ENCODE results near the gene MEGF8.
A peak's percentile ranks its signal among the peaks of the same experiment; 100 is the strongest.
"Not testable (repeated sequence)": the region's sequence is repeated elsewhere in the genome, so short reads cannot be mapped to it uniquely, and the experiment has no call there.

The MEGF8 gene

GRCh38 chr19:42328854-42329253, 3.4 kb downstream of the MEGF8 start:
- DNase-seq: no peak

- DNase-seq: no peak
These were observed 4.8 kb downstream of the MEGF8 start for GRCh38 chr19:42330241-42330711.

GRCh38 chr19:42331333-42331732, 5.9 kb downstream of the MEGF8 start:
- not testable (repeated sequence) for DNase-seq

- DNase-seq: no peak
These were observed 6.6 kb downstream of the MEGF8 start for GRCh38 chr19:42332059-42332458.

- DNase-seq: no peak
These were observed 7.6 kb downstream of the MEGF8 start for GRCh38 chr19:42333018-42333417.

- no peak for DNase-seq
These were observed 8.7 kb downstream of the MEGF8 start for GRCh38 chr19:42333975-42334696.

- DNase-seq: no peak
These were observed 9.4 kb downstream of the MEGF8 start for GRCh38 chr19:42334697-42335373.

- no peak for DNase-seq
These were observed 10.0 kb downstream of the MEGF8 start for GRCh38 chr19:42335374-42335936.

- DNase-seq: no peak
These were observed 10.5 kb downstream of the MEGF8 start for GRCh38 chr19:42335971-42336370.

- DNase-seq: not testable (repeated sequence)
These were observed 13.9 kb downstream of the MEGF8 start for GRCh38 chr19:42339126-42339860.

- not testable (repeated sequence) for DNase-seq
These were observed 14.5 kb downstream of the MEGF8 start for GRCh38 chr19:42339922-42340321.

- no peak for DNase-seq
These were observed 18.1 kb downstream of the MEGF8 start for GRCh38 chr19:42343344-42344110.

GRCh38 chr19:42344336-42344893, 19.0 kb downstream of the MEGF8 start:
- no peak for DNase-seq

GRCh38 chr19:42345191-42345812, 19.9 kb downstream of the MEGF8 start:
- DNase-seq: no peak

GRCh38 chr19:42348211-42348610, 22.8 kb downstream of the MEGF8 start:
- no peak for DNase-seq

GRCh38 chr19:42349378-42350107, 24.1 kb downstream of the MEGF8 start:
- no peak for DNase-seq

GRCh38 chr19:42350417-42350816, 25.0 kb downstream of the MEGF8 start:
- no peak for DNase-seq

GRCh38 chr19:42351079-42351735, 25.8 kb downstream of the MEGF8 start:
- peak in 1 of 56 donors; percentile 24 for DNase-seq
